Spinal cord (tissue), 10 donors: ENCODE results near the gene CDC42EP5. TPM values are rescaled to one million over a fixed set of nuclear protein-coding genes. Genes with fewer than 3 reads are reported as not detected.

Source experiments
- DNase-seq, 6 donors: peaks; one replicate each; pipeline versions ENCODE4 v3.0.0 to v3.0.0-alpha.2; 2013 to 2015; ENCODE audit warnings: low spot score in 6 of 6, low read depth in 4 of 6
- H3K27ac ChIP-seq: one replicate; pipeline ENCODE4 v1.5.1; 2013; ENCODE audit warnings: low read depth, low read length, control low read depth
- H3K27me3 ChIP-seq: one replicate; pipeline ENCODE4 v1.6.1; 2013; ENCODE audit warnings: low read length; ENCODE audit not compliant: control insufficient read depth, insufficient read depth
- H3K36me3 ChIP-seq: one replicate; pipeline ENCODE4 v1.6.1; 2013; ENCODE audit warnings: low read length; ENCODE audit not compliant: control insufficient read depth, insufficient read depth
- H3K4me1 ChIP-seq: one replicate; pipeline ENCODE4 v1.6.1; 2013; ENCODE audit warnings: low read length; ENCODE audit not compliant: control insufficient read depth, insufficient read depth
- H3K4me3 ChIP-seq: one replicate; pipeline ENCODE4 v1.5.1; 2013; ENCODE audit warnings: low read depth, low read length, control low read depth
- H3K9me3 ChIP-seq: one replicate; pipeline ENCODE4 v1.6.1; 2013; ENCODE audit warnings: low read length; ENCODE audit not compliant: control insufficient read depth, insufficient read depth
- WGBS: methylation state at CpG from one replicate; pipeline ENCODE4 v1.1.5; 2013; ENCODE audit warnings: missing lambda C conversion rate; ENCODE audit not compliant: insufficient coverage; 5-methylcytosine and 5-hydroxymethylcytosine counted together
- polyA plus RNA-seq, 2 donors: library from polyadenylated mRNA; unstranded; fragments of 120-200 nt; gene quantifications; one replicate each; pipeline ENCODE4 v1.2.1, GENCODE V29; 2013; ENCODE audit not compliant: insufficient read length in 2 of 2
- total RNA-seq, 2 donors: library from RNA; depleted of rRNA in 1 of 2; stranded (reverse); fragments of 120-200 nt in 1 of 2; fragments of >200 nt in 1 of 2; gene quantifications; one replicate each; pipeline versions ENCODE4 v1.2.3 to v1.2.4, GENCODE V29; 2013 to 2014
- donor health status: healthy.

CDC42EP5 gene
- total and polyA plus RNA-seq, 4 donors: 6.5 to 42.5 (median 17.5) TPM

DNA sequence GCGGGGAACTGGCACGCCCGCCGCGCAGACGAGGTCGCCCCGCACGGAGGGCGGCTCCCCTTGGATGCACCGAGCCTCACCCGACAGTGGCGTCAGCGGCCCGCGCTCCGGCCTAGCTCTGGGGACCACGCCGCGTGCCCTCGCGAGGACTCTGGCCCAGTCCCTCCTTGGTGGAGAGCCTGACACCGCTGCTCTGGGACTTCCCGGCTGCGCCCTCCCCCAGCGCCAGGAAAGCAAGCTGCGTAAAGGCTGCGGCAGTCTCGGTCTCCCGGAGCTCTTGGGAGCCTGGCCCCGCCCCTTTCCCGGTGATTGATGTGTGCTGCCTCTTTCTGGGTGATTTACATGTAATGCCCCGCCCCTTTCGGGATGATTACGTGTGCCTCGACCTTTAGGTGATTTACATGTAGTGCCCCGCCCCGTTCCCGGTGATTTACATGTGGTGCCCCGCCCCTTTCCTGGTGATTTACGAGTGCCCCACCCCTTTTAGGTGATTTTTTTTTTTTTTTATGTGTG is 9.5 kb downstream of the CDC42EP5 start, which contains the start of gene LENG9:
TSS of gene LENG9 (minus strand) at position 248 of the 513 bp plus-strand sequence. CDS start 252 bp downstream, outside the sequence.
- peak within 1 kb of the TSS; percentile 88 for H3K27ac ChIP-seq
- under 1% methylated on average over 39 of the region's 41 CpGs for WGBS
- peak in 5 of 6 donors; percentile 57 to 97 (median 80) for DNase-seq
- peak within 1 kb of the TSS; percentile 56 for H3K4me3 ChIP-seq
- peaks cover 30% of the 10 kb centered on the region for H3K4me1 ChIP-seq
- peaks cover 8% of the 10 kb centered on the region for H3K27me3 ChIP-seq
- H3K36me3 ChIP-seq: peaks cover 43% of the 10 kb centered on the region
- no peaks in the 10 kb centered on the region for H3K9me3 ChIP-seq

DNA sequence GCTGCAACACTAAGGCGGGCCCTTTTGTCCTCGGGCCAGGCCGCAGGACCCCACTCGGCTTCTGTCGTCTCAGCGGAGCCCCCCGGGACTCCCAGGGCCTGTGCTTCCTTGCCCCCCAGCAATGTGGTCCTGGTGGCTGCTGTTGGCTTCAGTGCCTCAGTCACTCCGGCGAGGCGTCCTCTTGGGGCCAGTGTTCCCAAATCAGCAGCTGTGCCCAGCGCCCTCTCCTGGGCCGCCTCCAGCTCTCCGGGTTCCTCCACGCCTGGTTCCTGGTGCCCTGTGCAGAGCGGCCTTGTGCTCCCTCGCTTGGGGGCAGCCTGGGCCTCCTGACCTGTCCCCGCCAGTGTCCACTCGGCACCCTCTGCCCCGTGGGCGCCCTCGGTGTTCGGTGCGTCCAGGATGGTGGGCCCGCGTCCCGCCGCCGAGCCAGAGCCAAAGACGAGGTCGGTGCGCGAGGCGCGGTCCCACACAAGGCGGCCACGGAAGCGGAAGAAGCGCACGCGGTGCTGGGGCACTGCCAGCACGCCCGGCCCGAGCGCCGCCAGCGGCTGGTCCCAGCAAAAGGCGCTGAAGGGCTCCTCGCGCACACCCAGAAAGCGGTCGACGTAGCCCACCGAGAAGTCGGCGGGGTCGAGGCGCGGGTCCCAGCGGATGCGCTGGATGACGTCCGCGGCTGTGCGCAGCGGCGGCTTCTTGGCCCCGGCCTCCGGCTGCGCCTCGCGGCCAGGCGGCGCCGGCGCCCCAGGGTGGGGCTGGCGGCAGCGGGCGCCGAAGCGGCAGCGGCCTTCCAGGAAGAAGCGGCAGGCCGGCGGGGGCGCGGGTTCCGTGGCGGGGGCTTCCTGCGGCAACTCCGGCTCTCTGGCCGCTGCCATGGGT is 10.2 kb downstream of the CDC42EP5 start:
- DNase-seq: peak in 2 of 6 donors; percentile 53 to 73
- Histone ChIP-seq H3K9me3 (no peaks in the 10 kb centered on the region), H3K36me3 (peaks cover 50% of the 10 kb centered on the region), H3K27me3 (peaks cover 8% of the 10 kb centered on the region), H3K4me3 (peak overlapping the region; percentile 56), H3K4me1 (peaks cover 30% of the 10 kb centered on the region), H3K27ac (peak overlapping the region; percentile 88)
- 6% methylated on average over 91 of the region's 91 CpGs for WGBS

DNA sequence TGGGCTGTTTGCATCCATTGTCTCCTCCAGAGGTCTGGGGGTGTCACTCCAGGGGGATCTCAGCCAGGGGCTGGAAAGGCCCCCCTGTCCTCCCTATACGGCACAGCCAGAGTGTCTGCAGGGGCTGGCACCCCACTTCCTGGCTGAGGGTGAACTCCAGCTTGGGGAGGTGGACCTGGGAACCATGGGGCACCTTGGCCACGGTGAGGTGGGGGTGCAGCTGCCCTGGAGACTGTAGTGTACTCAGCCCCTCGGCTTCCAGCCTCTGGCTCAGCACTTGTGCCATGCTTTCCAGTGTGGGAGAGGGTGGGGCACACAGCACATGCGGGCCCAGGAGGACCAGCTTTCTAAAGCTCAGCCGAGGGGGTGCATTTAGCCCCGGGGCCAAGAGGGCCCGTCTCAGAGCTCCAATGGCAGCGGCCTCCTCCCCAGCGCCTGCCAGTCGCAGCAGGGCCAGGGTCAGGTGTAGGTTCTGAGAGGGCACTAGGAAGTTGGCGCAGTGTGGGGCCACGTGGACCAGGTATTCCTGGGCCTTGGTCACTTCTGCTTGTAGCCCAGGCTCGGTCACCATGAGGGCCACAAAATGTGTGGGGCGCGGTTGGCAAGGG is 10.9 kb downstream of the CDC42EP5 start:
- Histone ChIP-seq H3K27ac (peak overlapping the region; percentile 78), H3K4me3 (no peak overlapping the region), H3K36me3 (peaks cover 57% of the 10 kb centered on the region), H3K4me1 (peaks cover 30% of the 10 kb centered on the region), H3K27me3 (peaks cover 8% of the 10 kb centered on the region), H3K9me3 (no peaks in the 10 kb centered on the region)
- 78% methylated on average over 14 of the region's 15 CpGs for WGBS
- no peak for DNase-seq

DNA sequence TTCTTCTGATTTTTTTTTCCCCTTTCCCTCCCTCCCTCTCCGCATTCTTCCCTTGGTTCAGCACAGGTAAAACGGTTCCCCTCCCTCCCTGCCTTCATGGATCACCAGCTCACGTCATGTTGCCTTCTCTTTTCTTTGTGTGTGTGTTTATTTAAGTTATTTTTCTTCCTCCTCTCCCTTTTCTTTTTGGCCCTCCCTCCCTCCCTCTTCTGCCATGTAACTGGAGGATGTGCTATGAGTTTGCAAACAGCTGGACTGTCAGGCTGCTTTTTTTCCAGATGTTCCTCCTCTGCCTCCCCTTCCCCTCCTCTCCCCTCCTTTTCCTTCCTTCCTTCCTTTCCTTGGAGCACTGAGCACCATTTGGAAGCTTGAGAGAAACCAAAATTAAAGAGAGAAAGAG is 11.5 kb downstream of the CDC42EP5 start:
- no CpG with 5 or more reads among the region's 3 CpGs for WGBS
- peaks cover 30% of the 10 kb centered on the region for H3K4me1 ChIP-seq
- no peak overlapping the region for H3K27ac ChIP-seq
- H3K27me3 ChIP-seq: peaks cover 8% of the 10 kb centered on the region
- H3K9me3 ChIP-seq: no peaks in the 10 kb centered on the region
- no peak for DNase-seq
- H3K4me3 ChIP-seq: no peak overlapping the region
- peaks cover 63% of the 10 kb centered on the region for H3K36me3 ChIP-seq

DNA sequence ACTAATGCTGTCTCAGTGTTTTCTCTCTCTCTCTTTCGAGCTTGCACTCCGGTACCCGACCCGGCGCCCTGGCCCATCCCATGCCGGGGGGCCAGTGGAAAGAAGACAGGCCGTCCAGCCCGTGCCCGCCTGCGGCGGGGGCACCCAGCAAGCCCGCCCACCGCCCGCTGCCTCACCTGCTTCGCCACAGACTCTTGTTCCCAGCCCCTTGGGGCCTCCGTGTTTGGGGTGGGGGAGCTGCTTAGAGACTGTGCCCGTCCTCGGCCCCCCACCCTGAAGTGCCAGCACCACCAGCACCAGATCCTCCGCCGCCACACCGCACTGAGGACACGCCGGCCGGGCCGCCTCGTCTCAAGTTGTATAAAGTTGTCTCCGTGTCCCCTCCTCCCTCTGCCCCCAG is 11.9 kb downstream of the CDC42EP5 start:
- Histone ChIP-seq H3K27ac (no peak overlapping the region), H3K36me3 (peaks cover 67% of the 10 kb centered on the region)

DNA sequence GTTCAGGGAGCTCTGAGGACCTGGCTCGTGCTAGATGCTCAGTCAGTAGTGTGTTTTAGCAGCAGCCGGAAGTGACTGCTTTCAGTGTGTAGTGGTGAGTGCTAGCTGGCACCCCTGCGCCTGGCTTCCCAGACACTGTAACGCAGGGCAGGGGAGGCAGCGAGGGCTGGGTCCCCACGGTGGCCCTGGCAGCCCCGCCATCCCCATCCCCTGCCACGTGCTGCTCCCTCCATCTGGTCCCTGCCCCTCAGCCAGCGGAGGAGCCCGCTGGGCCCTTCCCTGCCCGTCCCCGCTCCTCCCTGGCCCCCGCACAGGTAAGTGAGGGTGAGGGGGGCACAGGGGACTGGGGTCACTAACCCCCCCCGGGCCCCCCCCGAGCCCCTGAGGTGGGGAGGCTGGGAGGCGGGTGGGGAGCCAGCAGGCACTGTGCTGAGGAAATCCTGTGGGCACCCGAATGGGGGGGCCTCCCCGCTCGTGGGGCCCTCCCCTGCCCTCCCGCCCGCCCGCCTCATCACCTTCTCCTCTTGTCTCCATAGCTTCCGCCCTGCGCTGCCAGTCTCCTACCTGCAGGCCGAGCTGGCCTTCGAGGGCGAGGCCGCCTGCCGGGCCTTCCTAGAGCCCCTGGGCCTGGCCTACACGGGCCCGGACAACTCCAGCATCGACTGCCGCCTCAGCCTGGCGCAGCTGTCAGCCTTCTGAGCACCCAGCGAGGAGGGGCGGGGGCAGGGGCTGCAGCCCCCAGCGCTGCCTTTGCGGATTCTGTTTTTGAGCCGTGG is 12.7 kb downstream of the CDC42EP5 start:
- Histone ChIP-seq H3K27ac (no peak overlapping the region), H3K9me3 (no peaks in the 10 kb centered on the region), H3K4me3 (no peak overlapping the region), H3K27me3 (peaks cover 6% of the 10 kb centered on the region), H3K36me3 (peaks cover 75% of the 10 kb centered on the region), H3K4me1 (peaks cover 30% of the 10 kb centered on the region)
- WGBS: 82% methylated on average over 19 of the region's 39 CpGs
- no peak for DNase-seq

More for the DNA sequence above, 11.9 kb downstream of the CDC42EP5 start:
- Histone ChIP-seq H3K27me3 (peaks cover 6% of the 10 kb centered on the region), H3K9me3 (no peaks in the 10 kb centered on the region), H3K4me1 (peaks cover 30% of the 10 kb centered on the region), H3K4me3 (no peak overlapping the region)
- DNase-seq: no peak
- WGBS: 73% methylated on average over 16 of the region's 27 CpGs

DNA sequence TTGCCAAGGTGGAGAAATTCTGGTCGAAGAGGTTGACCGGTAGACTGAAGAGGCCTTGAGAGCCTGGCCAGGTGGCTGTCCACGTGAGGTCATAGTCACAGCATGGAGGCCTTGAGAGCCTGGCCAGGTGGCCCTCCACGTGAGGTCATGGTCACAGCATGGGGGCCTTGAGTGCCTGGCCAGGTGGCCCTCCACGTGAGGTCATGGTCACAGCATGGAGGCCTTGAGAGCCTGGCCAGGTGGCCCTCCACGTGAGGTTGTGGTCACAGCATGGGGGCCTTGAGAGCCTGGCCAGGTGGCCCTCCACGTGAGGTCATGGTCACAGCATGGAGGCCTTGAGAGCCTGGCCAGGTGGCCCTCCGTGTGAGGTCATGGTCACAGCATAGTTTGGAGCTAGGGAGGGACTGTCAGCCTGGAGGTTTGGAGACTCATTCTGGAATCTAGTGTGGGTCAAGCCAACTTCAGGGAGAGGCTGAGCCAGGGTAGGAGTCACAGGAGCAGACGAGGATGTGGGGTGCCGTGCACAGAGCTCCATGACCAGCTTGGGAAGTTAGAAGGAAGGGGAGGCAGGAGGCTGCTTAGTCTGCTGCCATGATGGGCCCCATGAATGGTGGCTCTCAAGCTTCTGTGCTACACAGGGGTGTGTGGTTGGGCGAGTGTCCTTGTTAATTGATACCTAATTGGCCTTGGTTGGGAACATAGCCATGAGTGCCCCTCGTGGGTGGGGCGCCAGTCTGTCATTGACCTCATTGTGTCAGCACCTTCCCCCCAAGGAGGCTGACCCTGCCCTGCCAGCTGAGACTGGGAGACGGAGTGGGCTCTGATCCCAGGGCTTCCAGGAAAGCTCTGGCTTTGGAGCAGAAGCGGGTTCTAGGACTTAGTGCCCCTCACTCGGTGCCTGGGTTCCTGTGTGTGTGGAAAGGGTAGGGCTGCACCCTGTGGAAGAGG is 13.5 kb downstream of the CDC42EP5 start:
- DNase-seq: no peak
- Histone ChIP-seq H3K4me1 (peaks cover 26% of the 10 kb centered on the region), H3K27me3 (peaks cover 2% of the 10 kb centered on the region), H3K36me3 (peaks cover 83% of the 10 kb centered on the region), H3K9me3 (no peaks in the 10 kb centered on the region), H3K27ac (no peak overlapping the region), H3K4me3 (no peak overlapping the region)
- 79% methylated on average over 14 of the region's 16 CpGs for WGBS

DNA sequence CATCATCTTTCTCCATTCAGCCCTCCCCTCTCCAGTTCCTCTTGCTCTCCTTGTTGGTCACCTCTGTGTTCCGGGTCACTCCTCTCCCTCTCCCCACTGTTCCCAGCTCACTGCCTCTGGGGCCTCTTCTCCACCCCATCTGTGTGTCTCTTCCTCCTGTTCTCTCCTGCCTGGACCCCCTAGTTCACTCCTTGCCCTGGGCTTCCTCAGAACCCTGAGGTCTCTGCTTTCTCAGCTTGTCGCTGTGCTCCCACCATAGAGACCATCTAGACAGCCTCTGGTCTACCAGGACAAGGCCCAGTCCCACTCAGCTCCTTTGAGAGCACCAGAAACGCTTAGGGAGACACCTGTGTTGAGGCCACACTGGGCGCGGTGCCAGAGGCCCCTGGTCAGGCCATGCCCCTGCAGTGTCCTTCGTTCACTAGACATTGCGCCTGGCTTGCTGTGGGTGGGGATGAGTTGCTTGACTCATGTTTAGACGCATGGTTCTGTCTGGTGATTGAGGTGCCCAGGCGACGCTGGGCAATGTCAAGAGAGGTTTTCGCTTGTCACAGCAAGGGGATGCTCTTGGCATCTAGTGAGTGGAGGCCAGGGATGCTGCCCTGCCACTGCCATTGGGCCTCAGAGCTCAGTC is 14.3 kb downstream of the CDC42EP5 start:
- 91% methylated on average over 10 of the region's 11 CpGs for WGBS
- H3K9me3 ChIP-seq: no peaks in the 10 kb centered on the region
- peaks cover 18% of the 10 kb centered on the region for H3K4me1 ChIP-seq
- no peak for DNase-seq
- H3K36me3 ChIP-seq: peaks cover 91% of the 10 kb centered on the region
- no peak overlapping the region for H3K27ac ChIP-seq
- no peak overlapping the region for H3K4me3 ChIP-seq
- H3K27me3 ChIP-seq: no peaks in the 10 kb centered on the region
